HG02884 (cell line): ENCODE results near the gene RASSF3.
"Not testable (repeated sequence)": the region's sequence is repeated elsewhere in the genome, so short reads cannot be mapped to it uniquely, and the experiment has no call there.

Source experiments
- ATAC-seq: cut with Tn5 transposase; IDR thresholded peaks from one replicate; pipeline ENCODE4 v1.9.1; 2021; ENCODE audit warnings: mild to moderate bottlenecking, moderate library complexity; ENCODE audit not compliant: unreplicated experiment

RASSF3 gene, protein sequence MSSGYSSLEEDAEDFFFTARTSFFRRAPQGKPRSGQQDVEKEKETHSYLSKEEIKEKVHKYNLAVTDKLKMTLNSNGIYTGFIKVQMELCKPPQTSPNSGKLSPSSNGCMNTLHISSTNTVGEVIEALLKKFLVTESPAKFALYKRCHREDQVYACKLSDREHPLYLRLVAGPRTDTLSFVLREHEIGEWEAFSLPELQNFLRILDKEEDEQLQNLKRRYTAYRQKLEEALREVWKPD

GRCh38 chr12:64610079-64610659, at the start of gene RASSF3:
Gene RASSF3, plus strand, starts transcription at chr12:64610495. Its CDS starts 138 bp downstream, at chr12:64610633.
- ATAC-seq: peak; percentile 48

DNA sequence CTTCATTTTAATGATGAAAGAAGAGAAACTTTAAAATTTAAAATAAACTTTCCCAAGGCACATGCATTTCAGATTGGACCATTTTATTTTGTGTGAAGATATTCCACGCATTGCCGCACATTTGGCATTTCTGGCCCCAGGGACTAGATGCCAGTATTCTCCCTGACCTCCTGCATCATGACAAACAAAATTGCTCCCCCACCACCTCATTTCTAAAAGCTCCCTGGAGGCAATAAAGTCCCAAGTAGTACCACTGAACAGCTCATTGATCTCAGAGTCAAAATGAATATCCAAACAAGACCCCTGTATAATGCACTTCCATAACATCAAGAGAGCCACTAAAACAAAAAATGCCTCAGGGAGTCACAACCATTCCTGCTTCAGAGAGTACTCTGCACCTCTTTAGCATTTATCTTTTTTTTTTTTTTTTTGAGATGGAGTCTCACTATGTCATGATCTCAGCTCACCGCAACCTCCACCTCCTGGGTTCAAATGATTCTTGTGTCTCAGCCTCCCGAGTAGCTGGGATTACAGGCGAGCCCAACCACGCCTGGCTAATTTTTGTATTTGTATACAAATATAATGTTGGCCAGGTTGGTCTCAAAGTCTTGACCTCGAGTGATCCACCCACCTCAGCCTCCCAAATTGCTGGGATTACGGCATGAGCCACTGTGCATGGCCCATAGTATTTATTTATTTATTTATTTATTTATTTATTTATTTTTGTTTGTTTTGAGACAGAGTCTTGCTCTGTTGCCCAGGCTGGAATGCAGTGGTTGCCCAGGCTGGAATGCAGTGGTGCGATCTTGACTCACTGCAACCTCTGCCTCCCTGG, 48.8 kb upstream of the RASSF3 start:
- no peak for ATAC-seq

GRCh38 chr12:64566122-64566521, 44.2 kb upstream of the RASSF3 start:
- ATAC-seq: no peak

GRCh38 chr12:64566831-64567517, 43.3 kb upstream of the RASSF3 start:
- no peak for ATAC-seq

DNA sequence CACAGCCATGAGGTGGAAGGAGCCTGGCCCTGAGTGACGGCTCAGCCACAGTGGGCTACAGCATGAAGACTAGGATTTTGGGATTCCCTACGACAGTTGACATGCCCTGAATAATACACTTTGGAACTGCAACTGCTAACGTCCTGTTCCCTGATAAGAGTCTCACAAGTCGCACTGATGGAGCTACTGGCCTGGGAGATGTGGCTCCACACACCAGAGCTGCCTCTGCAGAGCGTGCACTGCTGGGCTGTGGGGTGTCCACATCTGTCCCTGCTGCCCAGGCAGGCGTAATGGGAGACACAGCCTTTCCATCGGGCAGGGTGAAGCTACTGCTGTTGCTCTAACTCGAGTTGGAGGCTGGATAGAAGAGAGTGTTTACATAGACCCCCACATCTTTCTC, 42.7 kb upstream of the RASSF3 start:
- ATAC-seq: no peak

DNA sequence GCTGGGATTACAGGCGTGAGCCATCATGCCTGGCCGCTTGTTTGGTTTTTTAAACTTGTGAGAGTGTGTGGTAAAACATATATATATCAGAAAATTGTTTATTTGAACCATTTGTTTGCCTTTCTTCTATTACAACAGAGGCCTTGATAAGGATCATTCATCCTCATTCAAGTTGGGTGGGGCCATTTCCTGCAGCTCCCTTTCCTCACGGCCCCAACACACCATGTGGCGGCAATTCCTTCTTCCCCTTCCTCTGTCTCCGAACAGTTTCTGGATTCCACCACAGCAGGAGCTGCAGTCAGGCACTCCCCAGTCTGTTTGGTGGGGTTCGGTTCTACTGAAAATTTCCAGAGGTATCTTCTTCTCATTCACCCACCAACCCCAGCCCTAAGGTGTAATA, 42.0 kb upstream of the RASSF3 start:
- ATAC-seq: no peak

GRCh38 chr12:64569923-64570691, 40.2 kb upstream of the RASSF3 start:
- ATAC-seq: no peak

GRCh38 chr12:64571411-64571810, 38.9 kb upstream of the RASSF3 start:
- ATAC-seq: no peak

DNA sequence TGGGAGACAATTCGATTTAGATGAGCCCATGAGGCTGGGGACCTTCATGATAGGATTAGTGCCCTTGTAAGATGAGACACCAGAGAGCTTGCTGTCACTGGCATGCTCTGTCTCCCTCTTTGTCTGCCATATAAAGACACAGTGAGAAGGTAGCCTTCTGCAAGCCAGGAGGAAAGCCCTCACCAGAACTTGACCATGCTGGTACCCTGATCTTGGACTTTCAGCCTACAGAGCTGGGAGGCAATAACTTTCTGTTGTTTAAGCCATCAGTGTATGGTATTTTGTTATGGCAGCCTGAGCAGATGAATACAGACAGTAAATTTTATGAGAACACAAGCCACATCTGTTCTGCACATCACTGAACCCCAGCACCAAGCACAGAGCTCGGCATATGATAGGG, 38.1 kb upstream of the RASSF3 start:
- ATAC-seq: no peak

DNA sequence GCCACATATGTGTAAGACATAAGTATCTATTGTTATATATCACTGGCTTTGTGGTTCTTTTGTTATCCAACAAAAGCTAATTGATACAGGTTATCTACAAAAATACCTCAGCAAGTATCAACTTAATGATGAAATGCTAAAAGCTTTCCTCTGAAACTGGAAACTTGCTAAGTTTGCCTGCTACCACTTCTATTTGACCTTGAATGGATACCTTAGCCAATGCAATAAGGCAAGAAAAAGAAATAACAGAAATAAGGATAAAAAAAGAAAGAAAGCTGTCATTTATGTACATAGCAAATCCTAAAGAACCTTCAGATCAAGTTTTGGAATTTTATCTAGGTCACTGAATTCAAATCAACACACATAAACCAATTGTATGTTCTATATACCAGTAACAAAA, 35.5 kb upstream of the RASSF3 start:
- ATAC-seq: no peak

GRCh38 chr12:64577046-64577445, 33.2 kb upstream of the RASSF3 start:
- ATAC-seq: no peak

- no peak for ATAC-seq
Observed at GRCh38 chr12:64578566-64578965, 31.7 kb upstream of the RASSF3 start.

DNA sequence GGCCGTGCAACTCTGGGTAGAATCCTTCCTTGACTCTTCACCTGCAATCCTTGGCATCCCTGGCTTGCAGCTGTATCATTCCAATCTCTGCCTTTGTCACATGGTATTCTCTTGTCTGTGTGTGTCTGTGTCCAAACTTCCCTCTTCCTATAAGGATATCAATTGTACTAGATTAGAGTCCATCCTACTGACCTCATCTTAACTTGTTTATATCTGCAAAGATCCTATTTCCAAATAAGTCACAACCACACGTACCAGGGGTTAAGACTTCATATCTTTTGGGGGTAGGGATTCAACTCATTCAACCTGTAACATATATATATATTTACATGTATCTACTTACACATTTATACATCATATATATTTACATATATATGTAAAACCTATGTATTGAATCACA, 29.6 kb upstream of the RASSF3 start:
- ATAC-seq: no peak

DNA sequence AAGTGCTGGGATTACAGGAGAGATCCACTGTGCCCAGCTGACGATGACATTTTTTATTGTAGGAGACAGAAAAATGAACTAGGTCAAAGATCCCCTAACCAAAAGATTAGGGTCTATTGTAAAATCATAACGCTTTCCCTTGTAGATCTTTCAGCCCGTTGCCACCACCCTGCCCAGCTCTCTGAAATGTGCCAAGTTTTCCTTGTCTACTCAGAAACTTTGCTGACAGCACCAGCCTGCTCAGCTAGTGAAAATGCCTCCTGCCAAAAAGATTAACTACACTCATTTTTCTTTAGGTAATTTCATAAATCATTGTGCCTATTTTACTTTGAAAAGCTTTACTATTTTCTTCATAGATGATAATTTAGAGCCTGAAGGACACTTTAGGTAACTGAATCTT, 28.2 kb upstream of the RASSF3 start:
- no peak for ATAC-seq

DNA sequence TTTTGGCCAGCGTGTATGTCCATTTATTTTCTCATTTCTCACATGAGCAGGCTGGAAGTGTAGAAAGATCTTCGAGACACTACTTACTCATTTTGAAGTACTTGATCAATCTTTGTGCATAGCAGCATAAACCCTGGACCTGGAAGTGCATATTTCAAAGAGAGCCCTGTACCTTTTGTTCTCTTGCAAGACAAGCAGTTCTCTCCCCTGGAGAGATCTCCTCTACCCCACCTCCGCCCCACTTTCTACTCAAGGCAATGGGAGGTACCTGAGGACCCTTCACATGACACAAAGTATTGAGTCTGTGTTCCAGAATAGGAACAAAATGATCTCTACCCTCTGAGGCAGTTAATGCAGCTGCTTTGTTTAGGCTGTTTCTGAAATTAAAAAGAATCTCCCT, 27.4 kb upstream of the RASSF3 start:
- no peak for ATAC-seq

- not testable (repeated sequence) for ATAC-seq
Observed at GRCh38 chr12:64583395-64583770, 26.9 kb upstream of the RASSF3 start.

- ATAC-seq: no peak
Observed at GRCh38 chr12:64583771-64584421, 26.4 kb upstream of the RASSF3 start.

DNA sequence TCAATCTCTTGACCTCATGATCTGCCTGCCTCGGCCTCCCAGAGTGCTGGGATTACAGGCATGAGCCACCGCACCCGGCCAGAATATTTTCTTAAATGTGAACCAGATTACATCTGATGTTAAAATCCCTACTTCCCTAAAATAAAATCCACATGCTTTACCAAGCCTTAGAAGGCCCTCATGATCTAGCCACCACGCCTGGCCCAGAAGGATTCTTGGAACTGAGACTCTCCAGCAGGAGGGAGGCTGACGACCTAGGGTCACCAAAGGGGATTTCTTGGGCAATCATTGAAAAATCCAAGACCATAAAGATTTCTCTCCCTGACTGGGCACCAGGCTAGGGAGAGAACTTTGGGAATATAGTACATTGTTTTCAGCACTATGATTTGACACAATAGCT, 25.2 kb upstream of the RASSF3 start:
- ATAC-seq: no peak

GRCh38 chr12:64587447-64587846, 22.8 kb upstream of the RASSF3 start:
- ATAC-seq: no peak

- ATAC-seq: no peak
Observed at GRCh38 chr12:64590183-64590582, 20.1 kb upstream of the RASSF3 start.
